ENCODE results near the gene TCERG1L.

GRCh38 chr10:131043039-131043691, 268.4 kb downstream of the TCERG1L start:
- TF ChIP-seq CTCF (IDR thresholded peaks at IDR 0.05; ENCODE audit: insufficient read depth, low read length) (no peak), SPI1 (IDR thresholded peaks at IDR 0.05; ENCODE audit: borderline replicate concordance, low read depth) (no peak), POLR2AphosphoS5 (IDR thresholded peaks at IDR 0.05; ENCODE audit: low read depth) (no peak)
